Heart right ventricle (tissue), 16 donors: ENCODE results near the gene LNX2. TPM values are rescaled to one million over a fixed set of nuclear protein-coding genes. Genes with fewer than 3 reads are reported as not detected.

Experiments used
- ATAC-seq, 8 donors: fragments of 200-7000 bp; cut with Tn5 transposase; one replicate each; pipeline ENCODE4 v1.9.1; 2020; ENCODE audit warnings: mild to moderate bottlenecking in 8 of 8, moderate library complexity in 8 of 8, moderate number of reproducible peaks in 1 of 8
- DNase-seq, 2 donors: peaks; one replicate each; pipeline ENCODE4 v3.0.0-alpha.2; 2020
- H3K27ac ChIP-seq, 10 donors: fragments of 200-600 bp; sonication (generic) in 2 of 10; one replicate each; pipeline versions ENCODE4 v1.5.0 to v1.8.0; 2020 to 2022; ENCODE audit warnings: mild to moderate bottlenecking in 3 of 10
- H3K27me3 ChIP-seq, 7 donors: fragments of 200-600 bp; one replicate each; pipeline ENCODE4 v1.8.0; 2021 to 2022; ENCODE audit warnings: mild to moderate bottlenecking in 2 of 7
- H3K36me3 ChIP-seq, 9 donors: fragments of 200-600 bp; sonication (generic) in 1 of 9; one replicate each; pipeline versions ENCODE4 v1.5.0 to v1.8.0; 2020 to 2022; ENCODE audit warnings: mild to moderate bottlenecking in 2 of 9
- H3K4me1 ChIP-seq, 9 donors: fragments of 200-600 bp; sonication (generic) in 1 of 9; one replicate each; pipeline versions ENCODE4 v1.5.0 to v1.8.0; 2020 to 2022; ENCODE audit warnings: mild to moderate bottlenecking in 4 of 9
- H3K4me3 ChIP-seq, 10 donors: fragments of 200-600 bp; sonication (generic) in 2 of 10; one replicate each; pipeline versions ENCODE4 v1.5.0 to v1.8.0; 2020 to 2022; ENCODE audit warnings: mild to moderate bottlenecking in 7 of 10, moderate library complexity in 2 of 10
- H3K9me3 ChIP-seq, 11 donors: fragments of 200-600 bp in 10 of 11; sonication (generic) in 2 of 11; one replicate each; pipeline versions ENCODE4 v1.5.0 to v1.8.0; 2013 to 2022; ENCODE audit warnings: mild to moderate bottlenecking in 2 of 11, control low read depth in 1 of 11, moderate library complexity in 1 of 11
- WGBS, 2 donors: extraction: QIAGEN DNeasy Blood & Tissue Kit; methylation state at CpG; one replicate each; pipeline ENCODE4 v1.1.7; 2013; ENCODE audit warnings: inconsistent platforms in 1 of 2; 5-methylcytosine and 5-hydroxymethylcytosine counted together
- intact Hi-C, 10 donors: fragments of 100-400 bp; cut with DNase I; formaldehyde crosslinking; loops; one replicate each; pipeline versions ENCODE4 v1.11.1 to v1.14.2; 2022
- polyA plus RNA-seq, 2 donors: library from polyadenylated mRNA; stranded (reverse); fragments of 200-250 nt; gene quantifications; one replicate each; pipeline ENCODE4 v1.2.3, GENCODE V29; 2013
- total RNA-seq, 10 donors: library from RNA; stranded (reverse); fragmentation: NEBNext Ultra II Directional in 3 of 10; extraction: Animal tissue kit (Norgen Biotek cat#: 25700) in 3 of 10; gene quantifications; one replicate each; pipeline versions ENCODE4 v1.2.1 to v1.2.4, GENCODE V29; 2021 to 2023
- TF ChIP-seq, protein P1 (sequence below), 9 donors: fragments of 200-600 bp; sonication (generic) in 2 of 9; IDR thresholded peaks; one replicate each; pipeline versions ENCODE4 v1.5.0 to v1.8.0; 2021 to 2022; ENCODE audit warnings: antibody characterized with exemption in 9 of 9, mild to moderate bottlenecking in 5 of 9, moderate library complexity in 1 of 9
- donor health status: Arrhythmogenic right ventricular cardiomyopathy.
- donor health status: ischemic (EF 13 %, LVEDD 7.1; RV severe dilation, severe dysfunction).
- donor health status: healthy with polysubstance abuse.
- donor health status: DM: no; HTN: yes; CAD: no.
- donor health status: DM: no; HTN: no; CAD: no.
- donor health status: ischemic (EF 25% LVEDD 6.9; RV normal size, moderate dysfunction).
- donor health status: ischemic (EF 25% LVEDD 5.7; RV mildly dilated, moderate dysfunction).
- donor health status: healthy.
- donor health status: DM: yes; HTN: yes; CAD: no.
- donor health status: Ischemic cardiomyopathy.
- donor health status: ischemic (EF 35%, LVEDD 5.7; RV mildly dilated, moderate dysfunction).
- donor health status: nonischemic (EF 11% LVEDD 7.7; RV severe dilation, severe dysfunction).
- donor health status: DM: yes; HTN: yes; CAD: no.
- donor health status: PGD.
- donor health status: ischemic (EF 29% LVEDD 5.4; RV normal size, mild dysfunction).
- donor health status: nonischemic (EF 23%, LVEDD 6.1; RV moderate dilation, normal function).

Gene LNX2
- total and polyA plus RNA-seq, 12 donors, result 3.5 to 22.3 (median 14.1) TPM

DNA sequence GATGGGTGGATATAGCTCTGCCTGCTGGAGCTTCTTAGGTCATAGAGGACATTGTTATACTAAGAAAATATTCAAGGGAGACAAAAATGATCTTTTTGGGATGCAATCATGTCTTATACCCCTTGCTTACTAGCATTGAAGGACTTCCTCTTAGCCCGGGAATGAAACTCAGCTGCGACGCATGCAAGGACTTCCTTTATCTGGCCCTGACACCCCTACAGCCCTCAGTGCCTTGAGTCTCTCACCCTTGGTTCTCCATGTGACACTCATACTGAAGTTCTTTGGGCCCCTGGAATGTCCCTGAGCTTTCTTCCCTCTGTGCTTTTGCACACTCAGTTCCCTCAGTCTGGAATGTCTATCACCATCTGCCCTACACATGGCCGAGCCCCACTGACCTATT lies 97.5 kb downstream of the LNX2 start:
- intact Hi-C loops, result loop anchor here in 1 of 10 donors (10.0 kb wide), 1 partner anchor 138 kb away; no protein-coding TSS in a partner anchor
- ATAC-seq, result no peak
- no peak overlapping the region for H3K27ac ChIP-seq
- H3K4me1 ChIP-seq, result peaks cover 0 to 4% (median 0%) of the 10 kb centered on the region in 9 donors
- H3K36me3 ChIP-seq, result no peaks in the 10 kb centered on the region
- TF ChIP-seq, protein P1, sequence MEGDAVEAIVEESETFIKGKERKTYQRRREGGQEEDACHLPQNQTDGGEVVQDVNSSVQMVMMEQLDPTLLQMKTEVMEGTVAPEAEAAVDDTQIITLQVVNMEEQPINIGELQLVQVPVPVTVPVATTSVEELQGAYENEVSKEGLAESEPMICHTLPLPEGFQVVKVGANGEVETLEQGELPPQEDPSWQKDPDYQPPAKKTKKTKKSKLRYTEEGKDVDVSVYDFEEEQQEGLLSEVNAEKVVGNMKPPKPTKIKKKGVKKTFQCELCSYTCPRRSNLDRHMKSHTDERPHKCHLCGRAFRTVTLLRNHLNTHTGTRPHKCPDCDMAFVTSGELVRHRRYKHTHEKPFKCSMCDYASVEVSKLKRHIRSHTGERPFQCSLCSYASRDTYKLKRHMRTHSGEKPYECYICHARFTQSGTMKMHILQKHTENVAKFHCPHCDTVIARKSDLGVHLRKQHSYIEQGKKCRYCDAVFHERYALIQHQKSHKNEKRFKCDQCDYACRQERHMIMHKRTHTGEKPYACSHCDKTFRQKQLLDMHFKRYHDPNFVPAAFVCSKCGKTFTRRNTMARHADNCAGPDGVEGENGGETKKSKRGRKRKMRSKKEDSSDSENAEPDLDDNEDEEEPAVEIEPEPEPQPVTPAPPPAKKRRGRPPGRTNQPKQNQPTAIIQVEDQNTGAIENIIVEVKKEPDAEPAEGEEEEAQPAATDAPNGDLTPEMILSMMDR (IDR thresholded peaks at IDR 0.05), result no peak
- no peaks in the 10 kb centered on the region for H3K9me3 ChIP-seq
- 43 to 57% methylated on average over 4 of the region's 4 CpGs for WGBS, 2 donors
- no peak for DNase-seq
- peaks cover 0 to 31% (median 4%) of the 10 kb centered on the region in 7 donors for H3K27me3 ChIP-seq
- no peak overlapping the region for H3K4me3 ChIP-seq

DNA sequence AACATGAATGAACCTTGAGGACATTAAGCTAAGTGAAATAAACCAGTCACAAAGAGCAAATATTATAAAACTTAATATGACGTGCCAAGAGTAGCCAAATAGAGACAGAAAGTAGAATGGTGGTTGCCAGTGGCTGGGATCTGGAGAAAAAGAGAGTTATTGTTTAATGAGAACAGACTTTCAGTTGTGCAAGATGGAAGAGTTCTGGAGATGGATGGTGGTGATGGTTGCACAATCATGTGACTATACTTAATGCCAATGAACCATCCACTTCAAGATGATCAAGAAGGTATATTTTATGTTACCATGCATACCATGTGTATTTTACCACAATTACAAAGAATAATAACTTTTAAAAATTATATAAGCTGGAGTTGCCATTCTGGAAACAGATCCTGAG lies 104.2 kb downstream of the LNX2 start:
- H3K4me3 ChIP-seq, result no peak overlapping the region

DNA sequence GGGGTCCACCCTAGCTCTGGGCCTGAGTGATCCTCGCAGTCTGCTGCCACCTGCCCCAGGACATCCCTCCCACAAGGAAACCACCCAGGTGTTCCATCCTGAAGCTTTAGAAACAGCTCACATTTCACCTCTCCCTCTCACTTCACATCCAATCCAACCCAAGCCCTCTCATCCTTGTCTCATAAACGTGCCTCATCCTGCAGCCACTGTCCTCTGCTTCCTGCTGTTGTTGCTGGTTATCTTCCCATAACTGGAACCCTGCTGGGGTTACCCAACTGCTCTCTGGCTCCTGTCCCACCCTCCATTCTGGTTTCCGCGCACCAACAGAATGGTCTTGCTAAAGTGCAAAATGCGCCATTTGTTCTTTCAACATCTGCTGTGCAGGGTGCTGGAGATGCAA lies 110.2 kb downstream of the LNX2 start:
- TF ChIP-seq, protein P1 (IDR thresholded peaks at IDR 0.05), result no peak
- intact Hi-C loops, result no loop called here

More for the DNA sequence above, 104.2 kb downstream of the LNX2 start:
- Histone ChIP-seq H3K27ac (no peak overlapping the region), H3K9me3 (no peaks in the 10 kb centered on the region), H3K4me1 (no peaks in the 10 kb centered on the region), H3K36me3 (no peaks in the 10 kb centered on the region), H3K27me3 (peaks cover 0 to 13% (median 3%) of the 10 kb centered on the region in 7 donors)
- ATAC-seq (no peak), DNase-seq (no peak)
- WGBS, 2 donors, result 90 to 100% methylated on average over 1 of the region's 1 CpG
- intact Hi-C loops, result no loop called here
- TF ChIP-seq, protein P1 (IDR thresholded peaks at IDR 0.05), result no peak

DNA sequence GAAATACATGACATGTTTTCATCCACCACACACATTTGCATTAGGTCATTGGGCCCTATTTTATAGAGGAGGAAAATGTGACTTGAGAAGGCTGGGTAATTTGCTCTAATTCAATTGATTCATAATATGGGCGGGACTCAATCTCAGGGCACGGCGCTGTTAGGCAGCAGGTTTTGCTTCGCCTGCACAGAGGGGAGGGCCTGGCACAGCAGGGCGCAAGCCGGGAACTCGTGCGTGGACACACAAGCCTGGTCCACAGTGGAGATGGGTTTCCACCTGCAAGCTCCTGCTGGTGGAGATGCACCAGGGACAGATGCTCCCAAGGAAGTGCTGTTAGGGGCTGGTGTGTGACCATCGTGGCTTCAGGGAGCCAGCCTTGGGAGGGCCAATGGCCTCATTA lies 111.5 kb downstream of the LNX2 start:
- DNase-seq (no peak), ATAC-seq (no peak)
- Histone ChIP-seq H3K4me1 (peaks cover 0 to 5% (median 0%) of the 10 kb centered on the region in 9 donors), H3K36me3 (no peaks in the 10 kb centered on the region), H3K4me3 (no peak overlapping the region), H3K9me3 (no peaks in the 10 kb centered on the region), H3K27me3 (peaks cover 0 to 3% (median 0%) of the 10 kb centered on the region in 7 donors), H3K27ac (no peak overlapping the region)
- intact Hi-C loops, result no loop called here
- WGBS, 2 donors, result 90 to 92% methylated on average over 9 of the region's 9 CpGs
- TF ChIP-seq, protein P1 (IDR thresholded peaks at IDR 0.05), result no peak

More for the DNA sequence above, 110.2 kb downstream of the LNX2 start:
- Histone ChIP-seq H3K27me3 (peaks cover 0 to 4% (median 0%) of the 10 kb centered on the region in 7 donors), H3K27ac (no peak overlapping the region), H3K9me3 (no peaks in the 10 kb centered on the region), H3K4me3 (no peak overlapping the region), H3K4me1 (no peaks in the 10 kb centered on the region), H3K36me3 (no peaks in the 10 kb centered on the region)
- no peak for ATAC-seq
- WGBS, 2 donors, result 80 to 85% methylated on average over 5 of the region's 5 CpGs
- DNase-seq, result no peak
